ENCODE data around the gene MT2A.

DNA sequence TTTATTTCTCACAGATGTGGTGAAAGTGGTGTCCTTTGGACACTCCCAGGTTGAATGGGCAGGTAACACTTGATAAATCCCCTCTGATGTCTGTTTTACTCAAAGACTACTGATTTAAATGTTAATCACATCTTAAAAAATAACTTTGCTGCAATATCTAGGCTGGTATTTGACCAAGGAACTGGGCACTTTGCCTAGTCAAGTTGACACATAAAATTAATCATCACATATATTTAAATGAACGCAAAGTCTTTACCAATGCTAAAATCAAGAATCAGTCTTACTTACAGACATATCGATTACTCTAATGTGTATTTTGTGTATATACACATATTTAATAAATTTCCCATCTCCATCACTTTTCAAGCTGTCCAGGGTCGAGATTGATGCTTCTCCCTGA lies 7.0 kb downstream of the MT2A start:
- TF ChIP-seq, protein P1, sequence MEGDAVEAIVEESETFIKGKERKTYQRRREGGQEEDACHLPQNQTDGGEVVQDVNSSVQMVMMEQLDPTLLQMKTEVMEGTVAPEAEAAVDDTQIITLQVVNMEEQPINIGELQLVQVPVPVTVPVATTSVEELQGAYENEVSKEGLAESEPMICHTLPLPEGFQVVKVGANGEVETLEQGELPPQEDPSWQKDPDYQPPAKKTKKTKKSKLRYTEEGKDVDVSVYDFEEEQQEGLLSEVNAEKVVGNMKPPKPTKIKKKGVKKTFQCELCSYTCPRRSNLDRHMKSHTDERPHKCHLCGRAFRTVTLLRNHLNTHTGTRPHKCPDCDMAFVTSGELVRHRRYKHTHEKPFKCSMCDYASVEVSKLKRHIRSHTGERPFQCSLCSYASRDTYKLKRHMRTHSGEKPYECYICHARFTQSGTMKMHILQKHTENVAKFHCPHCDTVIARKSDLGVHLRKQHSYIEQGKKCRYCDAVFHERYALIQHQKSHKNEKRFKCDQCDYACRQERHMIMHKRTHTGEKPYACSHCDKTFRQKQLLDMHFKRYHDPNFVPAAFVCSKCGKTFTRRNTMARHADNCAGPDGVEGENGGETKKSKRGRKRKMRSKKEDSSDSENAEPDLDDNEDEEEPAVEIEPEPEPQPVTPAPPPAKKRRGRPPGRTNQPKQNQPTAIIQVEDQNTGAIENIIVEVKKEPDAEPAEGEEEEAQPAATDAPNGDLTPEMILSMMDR (IDR thresholded peaks at IDR 0.05) = no peak
- TF ChIP-seq POLR2AphosphoS5 (IDR thresholded peaks at IDR 0.05) (no peak), POLR2A (IDR thresholded peaks at IDR 0.05) (no peak), EP300 (IDR thresholded peaks at IDR 0.05; ENCODE audit: low read depth) (no peak)

Measured in transverse colon (tissue), 4 donors.